Hematopoietic multipotent progenitor cell (in vitro differentiated cells): Measurements from ENCODE around the gene SCML1. TPM values are rescaled to one million over a fixed set of nuclear protein-coding genes. Genes with fewer than 3 reads are reported as not detected.
A peak's percentile ranks its signal among the peaks of the same experiment; 100 is the strongest.

Experiments
- DNase-seq, 3 donors: peaks; one replicate each; pipeline ENCODE4 v3.0.0-alpha.2; 2011 to 2015; ENCODE audit warnings: low read depth in 2 of 3, low spot score in 2 of 3
- total RNA-seq: library from RNA; depleted of rRNA; stranded (reverse); fragments of >200 nt; gene quantifications from one replicate; pipeline ENCODE4 v1.2.3, GENCODE V29; 2012

SCML1 gene
- total RNA-seq, 1 donor, result 0.27 TPM

DNA sequence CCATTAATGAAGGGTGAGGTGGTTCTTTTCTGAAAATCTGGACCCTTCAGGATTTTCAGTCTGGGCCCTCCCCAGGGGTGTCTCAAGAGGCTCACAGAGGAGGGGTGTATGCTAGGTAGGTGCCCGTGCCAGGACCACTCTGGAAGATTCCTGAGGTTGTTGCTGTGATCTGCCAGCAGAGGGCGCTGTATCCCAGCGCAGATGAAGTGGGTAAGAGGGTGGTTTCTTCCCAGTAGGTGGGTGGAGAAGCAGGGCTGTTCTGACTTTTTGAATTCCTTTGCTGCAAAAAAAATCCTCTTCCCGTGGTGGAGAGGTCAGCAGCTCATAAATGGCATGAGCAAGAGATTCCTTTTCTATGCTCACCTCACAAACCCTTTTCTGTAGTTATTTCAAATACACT lies 51.1 kb downstream of the SCML1 start:
- DNase-seq, result peak; percentile 28 to 53 (median 29)

DNA sequence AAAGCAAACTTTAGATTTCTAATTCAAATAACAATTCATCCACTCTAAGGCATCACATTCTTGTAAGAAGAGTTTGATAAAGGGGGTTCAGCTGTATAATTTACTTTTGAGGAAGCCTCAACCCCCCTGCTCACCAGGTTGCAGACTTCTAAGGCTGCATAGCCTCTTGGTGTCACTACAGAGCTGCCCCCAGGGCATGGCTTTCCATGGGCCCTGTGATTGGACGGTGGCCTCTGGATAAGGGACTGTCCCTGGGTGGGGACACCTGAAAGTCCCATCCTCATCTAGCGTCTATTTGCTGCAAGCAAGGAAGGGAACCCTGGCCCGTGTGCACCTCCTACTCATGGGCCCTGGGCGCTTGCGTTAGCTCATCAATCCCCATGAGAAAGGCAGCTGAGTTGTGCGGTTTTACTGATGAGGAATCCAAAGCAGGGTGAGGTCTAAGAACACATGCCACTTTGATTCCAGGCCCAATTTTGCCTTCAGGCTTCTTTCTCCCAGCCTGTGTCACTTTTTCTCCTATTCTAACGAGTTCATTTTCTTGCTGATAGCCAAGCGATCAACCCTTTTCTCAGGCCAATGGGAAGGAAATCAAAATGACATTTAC lies 51.8 kb downstream of the SCML1 start:
- DNase-seq, result no peak

DNA sequence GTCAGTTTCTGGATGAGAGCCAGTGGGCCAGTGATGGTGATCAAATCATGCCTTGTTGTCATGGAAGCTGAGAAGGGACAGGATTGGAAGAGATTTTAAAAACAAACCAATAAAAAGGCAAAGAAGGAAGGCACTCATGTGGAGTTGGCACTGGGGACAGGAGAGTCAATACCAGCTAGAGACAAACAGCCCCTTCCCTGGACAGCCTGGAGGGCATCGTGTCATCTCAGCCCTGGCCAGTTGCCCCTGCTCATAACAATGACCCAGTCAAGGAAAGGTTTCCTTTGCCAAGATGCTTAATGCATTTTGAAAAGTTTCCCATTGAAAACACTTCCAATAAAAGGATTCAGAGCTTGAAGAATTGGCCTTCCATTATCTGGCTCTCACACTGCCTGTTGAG lies 55.5 kb downstream of the SCML1 start:
- DNase-seq, result no peak

DNA sequence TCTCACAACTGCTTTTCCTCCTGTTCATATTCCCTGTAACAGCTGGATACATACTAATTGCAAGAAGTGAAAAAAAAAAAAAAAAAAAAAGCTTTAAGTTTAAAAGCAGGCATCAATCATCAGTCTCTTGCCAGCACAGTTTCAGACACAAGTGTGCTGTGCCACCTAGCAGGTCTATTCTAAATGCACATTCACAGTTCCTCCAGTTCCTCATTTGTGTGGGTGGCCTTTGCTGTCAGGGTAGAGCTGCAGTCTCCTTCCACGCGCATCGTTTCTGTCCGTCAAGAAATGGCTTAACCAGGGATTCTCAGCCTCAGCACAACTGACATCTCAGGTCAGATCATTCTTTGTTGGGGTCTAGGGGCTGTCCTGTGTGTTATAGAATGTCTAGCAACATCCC lies 61.6 kb downstream of the SCML1 start:
- no peak for DNase-seq

DNA sequence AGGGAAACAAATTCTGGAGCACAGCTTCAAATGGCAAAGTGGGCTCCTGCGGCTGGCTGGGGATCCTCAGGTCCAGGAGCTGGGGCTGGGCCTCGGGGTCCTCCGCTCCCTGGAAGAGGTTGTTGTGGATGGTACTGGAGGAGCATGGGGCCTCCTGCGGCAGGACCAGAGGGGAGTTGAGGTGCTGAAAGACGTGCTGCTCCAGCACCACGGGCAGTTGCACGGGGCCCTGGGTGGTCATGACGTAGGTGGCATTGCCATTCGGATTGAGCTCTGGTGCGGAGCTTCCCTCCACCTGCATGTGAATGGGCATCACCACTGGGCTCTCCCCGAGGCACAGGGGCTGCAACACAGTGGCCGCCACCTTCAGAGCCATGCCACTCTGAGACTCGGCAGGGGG lies 64.1 kb downstream of the SCML1 start:
- DNase-seq, result no peak

DNA sequence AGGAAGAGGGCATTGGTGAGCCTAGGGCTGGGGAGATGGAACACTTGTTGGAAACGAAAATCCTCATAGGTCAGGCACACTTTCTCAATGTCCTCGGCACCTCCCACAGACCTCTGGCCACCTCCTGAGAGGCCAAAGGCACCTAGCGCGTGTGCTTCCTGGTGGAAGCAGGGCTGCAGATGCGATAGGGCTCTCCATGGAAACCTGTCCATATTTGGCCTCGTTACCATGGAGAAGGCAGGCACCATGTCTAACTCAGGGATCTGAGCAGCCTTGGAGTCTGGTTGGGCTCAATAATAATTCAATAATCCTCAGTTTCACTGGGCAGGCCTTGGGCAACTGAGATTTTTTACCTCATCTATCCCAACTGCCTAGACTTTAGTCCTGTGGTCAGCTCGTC lies 65.5 kb downstream of the SCML1 start:
- DNase-seq, result no peak

DNA sequence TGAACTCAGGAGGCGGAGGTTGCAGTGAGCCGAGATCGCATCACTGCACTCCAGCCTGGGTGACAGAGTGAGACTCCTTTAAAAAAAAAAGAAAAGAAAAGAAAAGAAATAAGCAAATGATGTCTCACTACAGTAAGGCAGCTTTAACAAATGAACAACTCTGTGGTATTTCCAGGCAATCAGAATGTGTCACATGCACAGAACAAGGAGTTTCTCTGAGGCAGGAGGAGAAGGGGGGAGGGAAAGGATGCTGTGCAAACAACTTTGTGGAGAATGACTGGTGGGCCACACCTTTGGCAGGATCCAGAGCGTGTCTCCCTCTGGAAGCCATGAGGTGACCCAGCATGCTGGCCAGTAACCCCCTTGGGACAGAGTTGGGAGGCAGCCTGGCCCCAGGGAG lies 66.2 kb downstream of the SCML1 start:
- no peak for DNase-seq

Other genes with a start within 250 kb of the SCML1 start
- under 0.01 TPM for gene RAI2, start 123.8 kb downstream of the SCML1 start, total RNA-seq